Astrocyte (in vitro differentiated cells and primary cell): ENCODE data around the gene ARMH1.

Source experiments
- EZH2 ChIP-seq: IDR thresholded peaks from 2 replicates; pipeline ENCODE4 v1.6.1; 2012; ENCODE audit warnings: mild to moderate bottlenecking, low read length, inconsistent platforms; ENCODE audit not compliant: insufficient read depth
- TF ChIP-seq, protein P1 (sequence below): IDR thresholded peaks from 2 replicates; pipeline ENCODE4 v1.5.1; 2011; ENCODE audit warnings: low read depth, mild to moderate bottlenecking, inconsistent platforms, low read length, moderate library complexity; ENCODE audit not compliant: insufficient read depth

GRCh38 chr1:44688760-44689446, 14.4 kb downstream of the ARMH1 start:
- no peak for TF ChIP-seq EZH2
- TF ChIP-seq, protein P1, sequence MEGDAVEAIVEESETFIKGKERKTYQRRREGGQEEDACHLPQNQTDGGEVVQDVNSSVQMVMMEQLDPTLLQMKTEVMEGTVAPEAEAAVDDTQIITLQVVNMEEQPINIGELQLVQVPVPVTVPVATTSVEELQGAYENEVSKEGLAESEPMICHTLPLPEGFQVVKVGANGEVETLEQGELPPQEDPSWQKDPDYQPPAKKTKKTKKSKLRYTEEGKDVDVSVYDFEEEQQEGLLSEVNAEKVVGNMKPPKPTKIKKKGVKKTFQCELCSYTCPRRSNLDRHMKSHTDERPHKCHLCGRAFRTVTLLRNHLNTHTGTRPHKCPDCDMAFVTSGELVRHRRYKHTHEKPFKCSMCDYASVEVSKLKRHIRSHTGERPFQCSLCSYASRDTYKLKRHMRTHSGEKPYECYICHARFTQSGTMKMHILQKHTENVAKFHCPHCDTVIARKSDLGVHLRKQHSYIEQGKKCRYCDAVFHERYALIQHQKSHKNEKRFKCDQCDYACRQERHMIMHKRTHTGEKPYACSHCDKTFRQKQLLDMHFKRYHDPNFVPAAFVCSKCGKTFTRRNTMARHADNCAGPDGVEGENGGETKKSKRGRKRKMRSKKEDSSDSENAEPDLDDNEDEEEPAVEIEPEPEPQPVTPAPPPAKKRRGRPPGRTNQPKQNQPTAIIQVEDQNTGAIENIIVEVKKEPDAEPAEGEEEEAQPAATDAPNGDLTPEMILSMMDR, result no peak
